OCI-M2 (cell line): ENCODE results near the gene BAIAP2L1.

Experiments
- DNase-seq: peaks from one replicate; lab custom pipeline; 2025; ENCODE audit not compliant: unreplicated experiment; lab: John Stamatoyannopoulos, UW

The BAIAP2L1 gene

GRCh38 chr7:98280296-98280695 lies 120.6 kb downstream of the BAIAP2L1 start:
- no peak for DNase-seq

GRCh38 chr7:98278936-98279335 lies 122.0 kb downstream of the BAIAP2L1 start:
- no peak for DNase-seq

GRCh38 chr7:98278408-98278807 lies 122.5 kb downstream of the BAIAP2L1 start:
- DNase-seq, result no peak

- DNase-seq, result no peak
These were observed 124.6 kb downstream of the BAIAP2L1 start for GRCh38 chr7:98276241-98276761.

- no peak for DNase-seq
These were observed 133.6 kb downstream of the BAIAP2L1 start for GRCh38 chr7:98267303-98267702.

GRCh38 chr7:98266840-98267239 lies 134.1 kb downstream of the BAIAP2L1 start:
- no peak for DNase-seq

- DNase-seq, result no peak
These were observed 135.0 kb downstream of the BAIAP2L1 start for GRCh38 chr7:98265841-98266271.

- no peak for DNase-seq
These were observed 143.2 kb downstream of the BAIAP2L1 start for GRCh38 chr7:98257701-98258100.

GRCh38 chr7:98256431-98256830 lies 144.5 kb downstream of the BAIAP2L1 start:
- DNase-seq, result no peak

- DNase-seq, result no peak
These were observed 145.8 kb downstream of the BAIAP2L1 start for GRCh38 chr7:98254951-98255610.

GRCh38 chr7:98254516-98254915 lies 146.4 kb downstream of the BAIAP2L1 start:
- no peak for DNase-seq

- no peak for DNase-seq
These were observed 148.3 kb downstream of the BAIAP2L1 start for GRCh38 chr7:98252425-98253054.

- no peak for DNase-seq
These were observed 149.1 kb downstream of the BAIAP2L1 start, which contains the start of gene TECPR1 for GRCh38 chr7:98251601-98252424. TECPR1 (minus strand) TSS chr7:98252232; CDS start chr7:98246146, 6,086 bp downstream.

GRCh38 chr7:98251231-98251600 lies 149.7 kb downstream of the BAIAP2L1 start:
- no peak for DNase-seq

GRCh38 chr7:98250789-98251188 lies 150.1 kb downstream of the BAIAP2L1 start:
- no peak for DNase-seq

GRCh38 chr7:98249106-98249505 lies 151.8 kb downstream of the BAIAP2L1 start:
- no peak for DNase-seq

- DNase-seq, result no peak
These were observed 152.7 kb downstream of the BAIAP2L1 start for GRCh38 chr7:98248156-98248555.

- DNase-seq, result no peak
These were observed 156.0 kb downstream of the BAIAP2L1 start for GRCh38 chr7:98244871-98245270.

GRCh38 chr7:98242934-98243333 lies 158.0 kb downstream of the BAIAP2L1 start:
- DNase-seq, result no peak

- no peak for DNase-seq
These were observed 158.5 kb downstream of the BAIAP2L1 start for GRCh38 chr7:98242342-98242741.

GRCh38 chr7:98241674-98242241 lies 159.1 kb downstream of the BAIAP2L1 start:
- DNase-seq, result no peak
